Nucleus accumbens (tissue), 56 donors: ENCODE measurements around the gene MAGI2.
"Not testable (repeated sequence)": the region's sequence is repeated elsewhere in the genome, so short reads cannot be mapped to it uniquely, and the experiment has no call there.

Source experiments
- DNase-seq, 56 donors: peaks; one replicate each; lab custom pipeline; 2025; lab: John Stamatoyannopoulos, UW

Gene MAGI2

DNA sequence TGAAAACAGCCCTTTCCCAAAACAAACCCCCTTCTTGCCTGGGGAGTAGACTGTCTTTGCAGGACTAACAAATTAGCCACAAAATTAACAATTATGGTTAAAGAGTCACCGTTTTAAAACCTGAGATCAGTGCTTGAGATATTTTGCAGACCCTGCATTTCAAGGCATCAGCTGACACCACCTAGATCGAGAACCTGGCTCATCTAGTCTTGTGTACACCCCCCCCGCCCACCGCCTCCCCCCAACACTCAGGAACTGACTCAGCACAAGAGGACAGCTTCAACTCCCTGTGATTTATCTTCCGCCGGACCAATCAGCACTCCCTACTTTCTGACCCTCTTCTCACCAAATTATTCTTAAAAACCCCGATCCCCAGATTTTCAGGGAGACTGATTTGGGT is 917.8 kb downstream of the MAGI2 start:
- no peak for DNase-seq

DNA sequence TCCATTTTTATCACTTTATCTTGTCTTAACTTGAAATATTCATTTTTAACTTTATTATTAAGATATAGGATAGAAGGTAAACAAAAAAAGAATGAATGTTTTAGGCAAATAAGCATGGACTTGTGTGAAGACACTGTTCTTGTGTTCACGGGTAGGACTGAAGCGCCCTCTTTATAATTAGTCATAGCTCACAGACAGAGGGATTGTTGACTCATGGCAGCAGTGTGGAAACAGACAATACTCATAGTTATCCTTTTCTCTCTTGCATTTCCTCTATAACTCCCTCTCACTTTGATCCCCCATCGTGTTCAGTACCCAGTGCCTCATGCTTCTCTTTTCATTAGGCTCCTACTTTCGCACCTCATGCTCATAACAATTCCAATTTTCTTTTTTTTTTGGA is 923.1 kb downstream of the MAGI2 start:
- DNase-seq: peak in 22 of 56 donors; percentile 4 to 59 (median 23)

DNA sequence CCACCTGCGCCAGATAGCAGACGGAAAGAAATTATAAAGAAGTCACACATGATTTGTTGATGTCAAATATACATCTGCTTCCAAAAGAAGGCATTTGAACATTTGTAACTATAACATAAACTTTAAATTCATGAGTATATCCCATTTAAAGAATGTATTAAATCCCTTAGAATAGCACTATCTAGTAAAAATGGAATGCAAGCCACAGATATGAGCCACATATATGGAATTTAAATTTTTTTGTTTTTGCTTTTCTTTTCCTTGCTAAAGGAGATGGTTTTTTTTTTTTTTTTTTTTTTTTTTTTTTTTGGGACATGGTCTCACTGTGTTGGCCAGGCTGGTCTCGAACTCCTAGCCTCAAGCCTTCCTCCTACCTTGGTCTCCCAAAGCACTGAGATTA is 924.1 kb downstream of the MAGI2 start:
- no peak for DNase-seq

DNA sequence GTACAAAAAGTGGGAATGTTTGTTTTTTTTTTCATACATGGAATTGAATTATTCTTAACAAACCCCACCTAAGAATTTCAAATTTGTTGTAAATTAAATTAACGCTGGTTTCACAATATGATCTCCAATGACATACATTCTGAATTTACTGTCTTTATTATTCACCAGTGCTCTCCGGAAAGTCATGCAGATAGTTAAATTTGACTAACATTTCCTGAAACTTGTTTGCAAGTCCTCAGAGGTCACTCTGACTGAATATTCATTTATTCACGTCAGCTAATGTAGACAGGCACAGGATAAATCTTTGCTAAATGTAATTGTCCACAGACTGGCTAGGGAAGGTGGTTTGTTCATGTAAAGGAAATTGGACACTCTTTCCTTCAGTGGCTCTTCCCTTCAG is 924.5 kb downstream of the MAGI2 start:
- DNase-seq: no peak

DNA sequence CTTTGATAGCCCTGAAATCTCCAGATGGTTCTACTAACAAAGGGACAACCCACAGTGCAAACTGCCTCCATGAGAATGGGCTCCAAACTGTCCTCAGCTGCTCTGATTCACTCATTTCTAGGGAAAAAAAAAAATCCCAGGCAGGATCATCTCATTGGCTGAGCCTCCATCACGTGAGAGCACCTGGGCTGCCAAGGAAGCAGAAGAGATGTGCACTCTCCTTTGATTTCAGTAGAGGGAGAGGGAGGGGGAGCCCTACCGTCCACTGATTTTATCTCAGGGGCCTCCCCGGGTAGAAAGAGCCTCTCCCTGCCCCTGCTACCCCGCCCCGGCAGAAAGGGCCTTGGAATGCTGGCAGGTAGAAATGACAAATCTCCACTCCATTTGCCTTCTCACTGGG is 929.5 kb downstream of the MAGI2 start:
- no peak for DNase-seq

DNA sequence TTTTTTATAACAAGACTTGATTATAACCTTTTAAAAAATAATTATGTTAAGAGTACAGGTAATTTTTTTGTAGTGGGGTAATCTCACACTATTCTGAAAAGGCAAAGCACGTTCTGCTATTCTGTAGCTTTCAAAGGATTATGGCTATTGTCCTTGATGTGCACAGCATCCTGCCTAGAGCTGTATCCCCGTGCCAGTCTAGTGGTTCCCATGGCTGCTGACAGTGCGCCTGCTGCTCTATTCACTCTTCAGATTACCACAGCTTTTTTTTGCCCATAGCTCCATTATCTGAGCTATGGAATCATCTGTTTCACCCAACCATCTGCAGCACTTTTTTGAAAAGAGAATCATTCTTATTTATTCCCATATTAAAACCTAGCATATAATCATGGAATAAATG is 931.5 kb downstream of the MAGI2 start:
- no peak for DNase-seq

DNA sequence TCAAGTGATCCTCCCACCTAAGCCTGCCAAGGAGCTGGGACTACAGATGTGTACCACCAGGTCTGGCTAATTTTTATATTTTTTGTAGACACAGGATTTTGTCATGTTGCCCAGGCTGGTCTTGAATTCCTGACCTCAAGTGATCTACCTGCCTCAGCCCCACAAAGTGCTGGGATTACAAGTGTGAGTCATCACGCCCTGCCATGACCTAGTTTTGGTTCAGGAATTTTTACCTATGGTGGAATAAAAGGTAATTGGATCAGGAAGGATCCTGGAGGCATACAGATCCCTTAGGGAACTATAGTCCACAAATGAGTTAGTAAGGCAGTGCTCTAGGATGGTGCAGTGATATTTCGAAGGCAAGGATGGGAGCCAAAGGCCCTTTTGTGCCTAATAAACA is 937.0 kb downstream of the MAGI2 start:
- no peak for DNase-seq

DNA sequence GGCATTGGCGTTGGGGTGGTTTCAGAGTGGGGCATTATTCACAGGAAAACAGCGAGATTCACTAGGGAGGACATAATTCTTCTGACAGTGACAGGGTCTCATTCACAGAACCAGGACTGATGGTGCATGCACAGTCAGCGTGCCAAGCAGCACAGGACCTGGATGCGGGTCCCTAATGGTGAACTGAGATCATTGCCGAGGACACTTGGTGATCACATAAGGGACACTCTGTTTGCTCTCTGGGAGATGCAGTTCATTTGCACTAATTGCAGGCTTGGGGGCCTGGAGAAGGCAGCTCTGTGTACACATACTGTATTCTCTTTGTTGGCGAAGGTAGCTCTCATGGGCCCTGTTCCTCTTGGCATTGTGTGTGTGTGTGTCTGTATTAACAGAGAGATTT is 938.8 kb downstream of the MAGI2 start:
- DNase-seq: peak in 22 of 56 donors; percentile 3 to 51 (median 24)

DNA sequence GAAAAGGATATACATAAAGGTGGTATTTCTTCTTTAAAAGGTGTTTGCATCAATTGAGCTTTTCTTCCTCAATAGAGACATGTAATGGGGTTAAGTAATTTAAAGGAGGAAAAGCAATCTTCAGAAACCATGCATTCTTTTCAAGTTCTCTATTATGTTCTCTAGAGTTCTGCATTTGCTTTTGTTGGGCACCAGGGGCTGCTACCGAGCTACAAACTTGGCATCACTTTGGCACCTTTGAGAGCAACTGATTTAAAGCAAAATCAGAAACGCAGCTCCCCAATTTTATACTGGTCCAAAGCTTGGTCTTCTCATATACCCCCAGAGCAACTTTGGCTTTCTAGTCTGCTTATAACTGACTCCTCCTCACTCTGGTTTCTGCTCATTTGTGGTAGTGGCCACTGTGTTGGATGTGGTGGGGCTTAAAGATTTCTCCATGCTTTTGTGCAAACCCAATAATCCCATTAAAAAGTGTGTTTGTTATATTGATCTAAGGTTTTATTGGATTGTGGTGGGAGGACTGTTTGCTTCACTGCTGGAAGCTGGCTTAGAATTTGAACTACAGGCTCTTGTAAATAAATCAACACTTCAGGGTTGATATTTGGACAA is 942.8 kb downstream of the MAGI2 start:
- DNase-seq: peak in 31 of 56 donors; percentile 9 to 65 (median 27)

DNA sequence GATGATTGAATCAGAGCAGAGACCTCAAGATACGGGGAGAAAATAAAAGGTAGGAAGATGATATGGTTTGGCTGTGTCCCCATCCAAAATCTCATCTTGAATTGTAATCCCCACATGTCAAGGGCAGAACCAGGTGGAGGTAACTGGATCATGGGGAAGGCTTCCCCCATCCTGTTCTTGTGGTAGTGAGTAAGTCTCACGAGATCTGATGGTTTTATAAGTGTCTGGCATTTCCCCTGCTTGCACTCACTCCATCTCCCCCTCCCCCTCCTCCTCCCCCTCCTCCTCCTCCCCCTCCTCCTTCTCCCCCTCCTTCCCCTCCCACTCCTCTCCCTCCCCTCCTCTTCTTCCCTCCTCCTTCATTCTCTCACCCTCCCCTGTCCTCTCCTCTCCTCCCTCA is 950.2 kb downstream of the MAGI2 start:
- DNase-seq: not testable (repeated sequence)

DNA sequence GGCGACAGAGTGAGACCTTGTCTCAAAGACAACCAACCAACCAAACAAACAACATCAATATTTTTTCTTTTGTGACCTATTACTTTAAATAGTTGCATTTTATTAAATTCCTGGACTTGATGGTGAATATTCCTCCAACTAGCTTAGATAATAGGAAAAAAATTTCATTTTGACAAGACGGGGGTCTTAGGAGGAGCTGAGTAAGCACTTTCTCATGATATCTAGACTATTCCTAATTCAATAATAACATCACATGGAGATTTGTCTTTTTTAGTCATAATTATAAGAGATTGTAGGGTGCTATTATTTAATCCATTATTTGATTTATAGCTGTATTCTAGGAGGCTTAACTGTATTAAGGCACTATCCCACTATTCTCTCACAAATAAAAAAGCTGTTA is 952.4 kb downstream of the MAGI2 start:
- DNase-seq: no peak

DNA sequence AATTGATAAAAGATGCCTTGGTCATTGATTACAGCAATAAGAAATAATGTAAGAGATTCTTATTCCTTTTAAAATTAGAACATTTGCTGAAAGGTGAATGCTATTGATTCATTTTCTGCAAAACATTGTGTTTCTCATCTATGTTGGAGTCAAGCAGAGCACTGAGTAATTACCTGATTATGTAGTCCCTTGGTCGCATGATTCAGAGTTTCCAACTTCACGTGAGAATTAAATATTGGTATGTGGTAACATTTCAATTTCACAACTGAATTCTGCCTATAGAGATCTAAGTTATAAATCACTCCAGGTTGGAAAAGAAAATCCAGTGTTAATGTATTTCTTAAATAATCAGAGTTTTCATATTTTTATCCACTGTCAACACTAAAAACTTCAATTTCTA is 953.5 kb downstream of the MAGI2 start:
- DNase-seq: no peak

DNA sequence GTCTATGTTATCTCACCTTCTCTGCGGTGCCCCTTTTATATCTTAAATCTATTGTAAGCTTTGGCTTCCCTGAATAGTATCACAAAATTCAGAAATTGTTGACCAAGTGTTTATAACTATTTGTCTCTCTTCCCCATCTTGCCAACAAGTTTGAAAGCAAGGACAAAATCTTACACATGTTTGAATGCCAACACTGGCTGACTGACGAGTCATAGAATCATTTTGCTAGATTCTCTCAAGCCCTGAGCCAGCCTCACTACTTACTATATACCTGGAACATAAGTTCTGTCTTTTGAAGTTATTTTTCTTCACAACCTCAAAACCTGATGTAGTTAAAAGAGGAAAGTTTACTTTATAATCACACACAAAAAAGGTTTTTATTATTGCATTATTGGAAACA is 954.2 kb downstream of the MAGI2 start:
- DNase-seq: no peak

DNA sequence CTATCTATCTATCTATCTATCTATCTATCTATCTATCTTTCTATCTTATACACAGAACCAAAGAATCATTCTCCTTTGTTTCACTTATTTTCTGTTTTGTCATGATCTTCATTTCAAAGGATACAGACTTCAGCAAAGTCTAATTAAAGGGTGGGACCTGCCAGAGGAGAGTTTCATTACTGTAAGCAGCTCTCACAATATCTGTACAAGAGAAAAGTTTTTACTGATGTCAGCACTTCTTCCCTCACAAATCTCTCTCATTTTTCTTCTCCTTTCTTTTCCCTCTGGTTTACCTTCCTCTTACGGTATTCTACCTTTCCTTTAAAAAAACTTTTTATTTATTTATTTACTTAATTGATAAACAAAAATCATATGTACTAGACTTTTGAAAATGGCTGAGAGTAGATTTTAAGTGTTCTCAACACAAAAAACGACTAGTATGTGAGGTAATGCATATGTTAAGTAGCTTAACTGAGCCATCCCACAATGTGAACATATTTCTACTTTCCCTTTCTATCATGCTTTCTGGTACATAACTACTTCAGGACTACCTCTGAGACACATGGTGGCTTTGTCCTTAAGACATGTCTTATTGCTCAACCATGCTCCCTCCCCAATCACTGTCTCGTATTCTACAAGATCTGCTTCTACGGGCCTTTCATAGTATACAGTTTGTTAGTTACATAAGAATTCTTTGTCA is 955.6 kb downstream of the MAGI2 start:
- DNase-seq: no peak

DNA sequence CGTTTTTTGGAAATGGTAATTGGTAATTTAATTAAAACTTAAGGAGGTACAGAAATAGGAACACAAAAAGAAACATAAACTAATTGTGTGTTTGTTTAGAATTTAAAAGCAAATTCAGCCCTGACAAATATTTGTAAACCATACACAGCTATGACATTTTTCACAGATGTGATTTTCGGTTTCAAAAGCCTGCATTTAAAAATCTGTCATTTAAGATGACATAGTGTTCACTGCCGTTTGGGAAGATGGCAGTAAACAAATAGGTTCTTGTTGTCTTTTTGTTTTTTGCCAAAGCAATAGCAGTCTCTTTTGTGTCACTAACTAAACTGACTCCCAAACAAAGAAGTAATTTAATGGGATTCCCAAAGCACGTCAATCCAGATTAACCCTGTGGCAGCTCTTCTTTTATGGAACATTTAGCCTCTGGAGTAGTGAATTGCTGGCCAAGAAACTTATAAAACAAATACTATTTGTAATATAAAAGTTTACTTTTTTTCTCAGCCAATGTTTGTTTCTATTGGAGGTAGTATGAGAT is 957.3 kb downstream of the MAGI2 start:
- DNase-seq: no peak

DNA sequence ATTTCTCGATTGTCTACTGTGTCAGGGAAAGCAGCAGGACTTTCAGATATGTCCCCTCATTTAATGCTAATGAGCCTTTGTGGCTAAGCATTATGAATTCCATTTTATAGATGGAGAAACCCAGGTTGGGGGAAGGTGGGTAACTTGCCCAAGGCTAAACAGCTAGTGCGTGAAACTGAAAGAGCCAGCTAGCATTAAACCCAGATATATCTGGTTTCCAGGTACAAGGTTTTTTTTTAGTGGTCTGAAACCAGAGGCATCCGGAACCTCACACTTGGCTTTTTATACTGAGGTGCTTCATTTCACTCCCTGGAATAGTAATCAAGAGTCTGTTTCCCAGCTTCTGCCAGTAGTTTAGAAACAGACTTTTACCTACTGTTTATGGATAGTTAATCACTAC is 960.1 kb downstream of the MAGI2 start:
- DNase-seq: no peak

DNA sequence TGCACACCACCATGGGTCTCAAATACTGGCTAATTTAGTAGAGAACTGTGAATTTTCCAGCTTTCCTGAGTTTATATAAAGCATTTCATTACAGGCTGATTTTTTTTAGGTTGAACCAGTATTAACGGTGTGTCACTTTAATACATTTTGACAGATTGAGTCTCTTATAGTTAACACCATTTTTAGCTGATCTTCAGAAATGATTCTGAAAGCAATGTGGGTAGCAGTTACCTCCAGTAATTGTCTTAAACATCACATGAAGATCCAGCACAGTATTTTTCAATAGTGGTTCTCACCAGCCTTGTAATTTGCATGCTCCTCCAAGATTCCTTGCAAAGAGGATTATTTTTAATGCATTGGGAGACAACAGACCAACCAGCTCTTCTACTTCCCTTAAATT is 961.3 kb downstream of the MAGI2 start:
- DNase-seq: no peak

DNA sequence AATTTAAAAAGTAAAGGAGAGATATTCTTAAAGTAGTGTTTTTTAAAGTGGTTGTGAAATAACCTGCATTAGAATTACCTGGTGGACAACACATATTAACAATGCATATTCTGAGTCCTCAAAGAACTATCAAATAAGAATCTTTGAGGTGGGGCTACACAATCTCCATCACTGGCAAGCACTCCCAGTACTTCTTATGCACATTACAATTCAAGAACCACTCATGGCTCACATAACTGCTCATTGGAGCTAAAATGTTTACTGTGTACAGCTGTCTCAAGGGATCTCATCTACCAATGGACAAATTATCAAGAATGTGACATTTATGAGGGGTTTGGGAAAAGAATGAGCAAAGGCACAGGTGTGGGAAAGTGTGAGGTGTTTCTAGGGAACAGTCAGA is 962.9 kb downstream of the MAGI2 start:
- no peak for DNase-seq

DNA sequence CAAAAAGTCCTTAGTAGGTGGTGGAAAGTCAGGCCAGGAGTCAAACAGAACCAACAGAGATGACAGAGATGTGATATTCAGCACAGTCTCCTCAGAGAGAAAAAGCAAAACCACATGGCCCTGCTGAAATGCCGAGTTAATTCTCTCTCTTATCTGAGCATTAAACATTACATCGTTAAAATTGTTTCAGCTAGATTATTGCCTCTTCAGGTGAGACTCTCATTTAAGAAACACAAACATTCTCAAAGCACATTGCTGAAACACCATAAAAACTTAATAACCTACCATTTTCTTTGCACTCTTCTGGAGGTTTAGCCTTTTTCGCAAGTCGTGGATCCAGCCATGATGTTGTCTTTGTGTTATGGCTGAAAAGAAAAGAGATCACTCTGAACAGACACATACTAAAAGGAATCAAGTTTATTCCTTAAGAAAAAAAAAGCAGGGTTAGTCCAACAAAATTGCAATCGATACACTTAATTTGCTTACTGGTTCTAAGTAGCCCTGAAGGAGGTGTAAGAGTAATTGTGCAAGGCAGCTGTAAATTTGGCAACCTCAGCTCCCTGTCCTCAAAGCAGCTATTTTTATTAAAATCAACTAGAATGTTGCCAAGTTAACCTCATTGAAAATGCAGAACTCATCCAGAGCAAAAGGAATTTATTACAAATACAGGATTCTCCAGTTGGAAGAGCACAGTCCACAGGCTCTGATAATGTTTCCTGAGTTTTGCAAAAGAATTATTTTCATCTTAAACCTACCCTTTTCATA is 963.8 kb downstream of the MAGI2 start:
- peak in 2 of 56 donors; percentile 27 to 36 for DNase-seq

DNA sequence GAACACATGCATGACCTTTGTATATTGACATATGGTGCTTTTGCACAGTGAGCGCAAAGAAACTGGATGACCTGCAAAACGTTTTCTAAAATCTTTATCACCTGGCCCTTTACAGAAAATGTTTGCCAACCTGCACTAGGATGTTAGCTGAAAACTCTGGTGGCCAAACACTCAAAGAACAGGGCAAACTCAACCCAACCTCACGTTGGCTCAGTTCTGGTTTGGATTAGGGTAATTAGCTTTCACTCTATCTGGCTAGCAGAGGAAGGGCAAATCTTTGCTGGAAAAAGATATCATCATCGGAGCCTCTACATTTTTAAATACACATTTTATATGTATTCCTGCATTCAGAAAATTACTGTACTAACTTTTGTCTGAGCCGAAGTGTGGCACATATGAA is 966.0 kb downstream of the MAGI2 start:
- DNase-seq: no peak

DNA sequence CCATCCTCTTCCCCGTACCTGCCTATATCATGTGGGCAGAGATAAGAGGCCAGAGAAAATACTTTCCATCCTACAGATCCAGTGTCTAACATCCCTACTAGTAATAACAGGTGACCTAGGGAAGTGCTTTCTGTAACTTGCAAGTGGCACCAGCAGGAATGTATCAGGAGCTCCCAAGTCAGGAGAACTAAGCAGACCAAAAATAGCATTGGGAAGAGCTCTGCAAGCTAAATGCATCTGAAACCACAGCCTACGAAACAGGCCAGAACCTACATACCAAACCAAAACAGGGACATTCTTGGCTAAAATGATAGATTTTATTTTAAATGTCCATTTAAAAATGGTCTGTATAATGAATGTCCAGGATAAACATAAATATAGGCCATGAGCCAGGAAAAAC is 974.1 kb downstream of the MAGI2 start:
- no peak for DNase-seq
